ENCODE results near the gene RGS6.

RGS6 gene

GRCh38 chr14:72333357-72333756 is 401.1 kb downstream of the RGS6 start:
- DNase-seq: no peak

GRCh38 chr14:72336311-72336980 is 404.2 kb downstream of the RGS6 start:
- DNase-seq: no peak

- DNase-seq: no peak
These were observed 409.0 kb downstream of the RGS6 start for GRCh38 chr14:72341237-72341636.

DNA sequence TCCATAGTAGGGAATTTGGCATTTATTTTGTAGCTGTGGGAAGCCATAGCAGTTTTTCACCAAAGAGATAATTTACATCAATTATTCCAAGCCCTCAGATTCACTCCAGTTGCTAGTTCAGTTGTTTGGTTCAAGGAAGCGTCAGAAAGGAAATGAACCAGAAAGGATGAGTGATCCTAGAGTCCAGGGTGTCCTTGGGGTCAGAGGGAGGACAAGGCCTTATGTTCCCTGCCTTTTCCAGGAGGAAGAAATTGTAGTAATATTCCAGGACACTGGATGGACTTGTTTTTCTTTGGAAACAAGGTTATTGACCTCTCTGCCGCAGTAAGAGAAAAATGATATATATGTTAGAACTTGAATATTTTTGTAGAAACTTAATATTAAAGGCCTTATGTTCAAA is 409.5 kb downstream of the RGS6 start:
- DNase-seq: no peak

DNA sequence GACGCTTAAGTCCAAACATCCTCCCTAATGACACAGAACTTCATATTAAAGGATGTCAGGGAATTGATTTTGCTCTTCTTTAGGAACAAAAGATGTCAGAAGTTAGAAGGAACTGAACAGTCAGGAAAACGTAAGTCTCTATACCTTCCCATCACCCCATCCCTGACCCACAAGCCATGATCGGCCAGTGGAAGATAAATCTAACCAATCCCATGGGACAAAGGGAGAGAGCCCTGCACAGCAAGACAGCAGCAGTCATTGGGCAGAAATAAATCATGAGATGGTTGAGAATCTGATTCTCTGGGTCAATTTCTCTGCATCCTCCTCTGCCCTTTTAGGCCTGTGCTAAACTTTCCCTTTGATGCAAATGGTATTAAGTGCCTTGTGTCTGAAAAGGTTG is 414.9 kb downstream of the RGS6 start:
- DNase-seq: peak; percentile 24

- DNase-seq: no peak
These were observed 418.0 kb downstream of the RGS6 start for GRCh38 chr14:72350215-72350614.

GRCh38 chr14:72352012-72352411 is 419.8 kb downstream of the RGS6 start:
- DNase-seq: no peak

- DNase-seq: no peak
These were observed 434.4 kb downstream of the RGS6 start for GRCh38 chr14:72366619-72367018.

DNA sequence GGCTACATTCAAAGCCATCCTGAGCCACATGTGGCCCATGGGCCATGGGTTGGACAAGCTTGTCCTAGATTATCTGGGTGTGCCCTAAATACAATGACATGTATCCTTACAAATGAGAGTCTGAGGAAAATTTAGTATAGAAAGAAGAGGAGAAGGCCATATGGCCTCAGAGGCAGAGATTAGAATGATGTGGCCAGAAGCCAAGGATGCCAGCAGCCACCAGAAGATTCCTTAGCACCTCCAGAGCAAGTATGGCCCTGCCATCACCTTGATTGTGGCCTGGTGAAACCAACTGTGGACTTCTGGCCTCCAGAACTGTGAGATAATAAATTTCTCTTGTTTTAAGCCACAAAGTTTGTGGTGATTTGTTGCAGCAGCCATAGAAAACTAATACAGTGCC is 436.9 kb downstream of the RGS6 start:
- DNase-seq: no peak

DNA sequence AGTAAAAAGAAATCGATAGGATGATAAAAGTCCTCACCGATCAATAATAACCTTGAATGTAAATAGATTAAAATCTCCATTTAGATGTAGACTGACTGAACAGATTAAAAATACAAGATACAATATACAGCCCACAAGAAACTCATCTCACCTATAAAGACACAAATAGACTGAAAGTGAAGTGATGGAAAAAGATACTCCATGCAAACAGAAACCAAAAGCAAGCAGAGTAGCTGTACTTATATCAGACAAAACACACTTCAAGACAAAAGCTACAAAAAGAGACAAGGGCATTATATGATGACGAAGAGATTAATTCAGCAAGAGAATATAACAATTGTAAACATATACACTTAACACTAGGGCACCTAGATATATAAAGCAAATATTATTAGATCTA is 444.8 kb downstream of the RGS6 start:
- DNase-seq: no peak

DNA sequence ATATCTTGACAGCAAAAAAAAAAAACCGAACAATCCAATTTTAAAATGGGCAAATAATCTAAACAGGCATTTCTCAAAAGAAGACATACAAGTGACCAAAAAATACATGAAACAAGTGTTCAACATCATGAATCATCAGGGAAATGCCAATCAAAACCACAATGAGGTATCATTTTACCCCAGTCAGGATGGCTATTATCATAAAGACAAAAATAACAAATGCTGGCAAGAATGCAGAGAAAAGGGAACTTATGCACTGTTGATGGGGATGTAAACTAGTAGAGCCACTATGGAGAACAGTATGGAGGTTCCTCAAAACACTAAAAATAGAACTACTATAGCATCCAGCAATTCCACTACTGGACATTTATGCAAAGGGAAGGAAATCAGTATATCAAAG is 448.2 kb downstream of the RGS6 start:
- no peak for DNase-seq

DNA sequence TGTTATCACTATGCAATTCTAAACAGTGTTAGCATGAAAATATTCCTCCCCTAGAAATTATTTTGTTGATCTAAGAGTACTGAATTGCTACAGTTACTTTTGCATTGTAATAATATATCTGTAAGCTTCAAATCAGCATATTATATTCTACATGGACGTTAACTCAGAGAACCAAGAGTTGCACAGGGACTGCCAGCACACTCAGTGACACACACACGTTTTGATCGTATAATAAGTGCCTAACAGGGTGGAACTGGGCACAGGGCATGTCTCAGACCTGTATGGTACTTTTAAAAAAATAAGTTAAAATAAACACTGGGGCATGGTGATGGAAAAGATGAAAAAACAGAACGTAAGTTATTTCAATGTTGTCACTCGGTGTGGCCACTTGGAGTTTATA is 451.6 kb downstream of the RGS6 start:
- no peak for DNase-seq

DNA sequence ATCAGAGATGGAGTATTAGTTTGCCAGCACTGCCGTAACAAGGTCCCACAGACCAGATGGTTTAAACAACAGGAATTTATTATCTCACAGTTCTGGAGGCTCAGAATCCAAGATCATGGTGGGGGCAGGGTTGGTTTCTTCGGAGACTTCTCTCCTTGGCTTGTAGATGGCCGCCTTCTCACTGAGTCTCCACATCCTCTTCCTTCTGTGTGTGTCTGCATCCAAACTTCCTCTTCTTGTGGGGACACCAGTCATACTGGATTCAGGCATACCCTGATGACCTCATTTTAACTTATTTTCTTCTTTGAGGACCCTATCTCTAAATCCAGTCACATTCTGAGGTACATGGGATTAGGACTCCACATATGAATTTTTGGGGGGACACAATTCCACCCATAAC is 455.5 kb downstream of the RGS6 start:
- DNase-seq: no peak

DNA sequence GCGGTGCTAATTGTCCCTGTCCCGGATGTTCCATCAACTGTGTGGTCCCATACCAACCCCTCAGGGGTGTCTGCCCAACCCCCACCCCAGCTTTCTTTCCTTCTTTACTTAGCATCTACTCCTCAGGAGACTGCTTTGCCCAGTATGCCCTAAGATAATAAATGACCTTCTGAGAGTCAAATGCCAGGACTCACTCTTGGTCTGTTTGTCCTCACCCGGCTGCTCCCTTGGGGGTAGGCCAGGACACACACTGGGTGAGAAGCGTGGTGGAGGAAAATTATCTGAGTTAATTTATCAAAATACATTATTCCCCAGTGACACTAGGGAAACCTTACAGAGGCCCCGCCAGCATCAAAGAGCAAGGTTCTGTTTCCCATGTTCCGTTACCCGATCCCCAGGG is 457.0 kb downstream of the RGS6 start:
- DNase-seq: no peak

DNA sequence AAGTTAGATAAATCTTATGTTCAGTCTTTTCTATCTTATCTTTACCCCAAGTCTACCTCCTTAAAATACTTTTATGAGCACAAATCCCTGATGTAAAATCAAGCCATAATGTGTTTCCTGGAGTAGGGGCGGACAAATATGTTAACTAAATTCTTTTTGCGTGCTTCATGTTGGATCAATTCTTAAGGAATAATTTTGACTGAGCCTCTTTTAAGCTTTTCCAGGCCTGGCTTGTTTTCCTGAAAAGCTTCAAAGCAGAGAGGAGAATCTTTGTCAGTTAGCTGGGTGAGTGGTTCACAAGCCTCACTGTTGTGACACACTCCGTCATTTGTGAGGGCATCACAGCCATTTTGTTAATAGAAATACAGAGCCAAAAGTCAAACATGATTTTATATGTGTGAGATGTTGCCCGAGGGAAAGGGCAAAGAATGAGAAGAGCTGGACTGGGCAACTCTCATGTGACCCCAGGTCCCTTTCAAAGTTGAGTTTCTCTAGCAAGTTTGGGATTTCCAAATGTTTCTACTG is 468.9 kb downstream of the RGS6 start:
- DNase-seq: no peak

- no peak for DNase-seq
These were observed 469.6 kb downstream of the RGS6 start for GRCh38 chr14:72401632-72402376.

- DNase-seq: no peak
These were observed 470.1 kb downstream of the RGS6 start for GRCh38 chr14:72402377-72402772.

GRCh38 chr14:72404106-72404774 is 472.0 kb downstream of the RGS6 start:
- no peak for DNase-seq

GRCh38 chr14:72404998-72405397 is 472.8 kb downstream of the RGS6 start:
- DNase-seq: peak; percentile 23

DNA sequence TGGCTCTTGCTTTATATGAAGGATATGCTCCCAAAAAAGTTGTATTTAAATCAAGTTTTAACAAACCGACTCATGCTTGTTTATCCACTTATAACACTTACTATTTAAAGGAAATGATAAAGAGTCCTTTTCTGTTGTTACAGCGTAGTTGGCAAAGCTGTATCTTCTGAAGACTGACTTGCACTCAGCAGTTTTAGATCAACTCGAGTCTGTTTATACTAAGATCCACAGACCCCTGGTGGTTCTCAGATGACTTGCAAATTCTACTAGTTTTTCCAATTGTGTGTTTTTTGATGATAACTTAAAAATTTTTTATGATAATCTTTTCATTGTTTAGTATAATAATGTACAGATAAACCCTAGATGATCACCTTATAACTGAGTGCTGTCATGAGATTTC is 475.8 kb downstream of the RGS6 start:
- DNase-seq: no peak

GRCh38 chr14:72409047-72409446 is 476.8 kb downstream of the RGS6 start:
- DNase-seq: no peak

DNA sequence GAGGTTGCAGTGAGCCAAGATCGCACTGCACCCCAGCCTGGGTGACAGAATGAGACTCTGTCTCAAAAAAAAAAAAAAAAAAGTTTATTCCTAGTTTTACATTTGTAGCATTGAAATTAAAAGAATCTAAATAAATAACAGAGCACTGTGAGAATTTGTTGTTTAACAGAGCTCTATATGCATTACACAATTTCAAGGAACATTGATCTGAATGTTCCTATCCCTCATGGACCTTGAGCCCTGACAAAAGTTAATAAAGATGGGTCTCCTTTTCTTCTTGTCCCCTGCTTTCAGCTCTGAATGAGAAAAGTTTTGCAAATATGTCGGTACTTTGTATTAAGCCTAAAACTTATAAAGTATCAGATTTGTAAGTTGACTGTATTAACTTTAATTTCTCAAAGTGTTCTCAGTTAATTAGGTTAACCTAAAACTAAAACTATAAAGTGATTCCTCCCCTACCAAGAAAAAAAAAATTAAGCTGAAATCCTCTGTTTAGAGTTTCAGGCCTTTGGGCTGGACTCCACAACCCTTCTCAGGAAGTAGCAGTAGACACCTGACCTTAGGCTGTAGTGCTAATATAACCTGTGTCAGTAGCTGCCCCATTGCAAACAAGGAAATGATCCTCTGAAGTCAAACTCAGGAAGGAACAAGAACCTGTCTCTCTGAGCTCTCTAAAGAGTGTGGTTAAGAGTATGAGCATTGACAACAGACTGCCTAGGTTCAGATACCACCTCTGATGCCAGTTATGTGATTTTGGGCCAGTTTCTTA is 484.0 kb downstream of the RGS6 start:
- no peak for DNase-seq

DNA sequence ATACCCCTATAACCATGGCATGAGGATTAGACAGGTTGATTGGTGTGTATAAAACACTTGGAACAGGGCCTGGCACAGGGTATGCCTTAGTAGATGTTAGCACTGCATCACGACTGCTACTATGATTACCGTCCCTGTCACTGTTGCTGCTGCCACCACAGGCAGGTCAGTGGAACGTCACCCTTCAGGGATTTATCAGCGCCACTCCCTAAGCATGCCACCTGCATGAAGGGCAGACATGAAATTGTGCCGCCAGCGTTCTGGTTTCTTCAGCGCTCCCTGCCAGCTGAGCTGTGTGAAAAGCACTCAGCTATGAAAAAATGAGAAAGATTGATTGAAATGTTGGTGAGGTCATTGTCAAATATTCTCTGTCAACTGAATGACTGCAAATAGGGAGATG is 484.7 kb downstream of the RGS6 start:
- DNase-seq: peak; percentile 20
